A673 (cell line): Measurements from ENCODE around the gene FITM1.

Source experiments
- CTCF ChIP-seq: fragments of 300-800, 200-600 bp; sonication (generic); conservative IDR thresholded peaks from 2 replicates; pipeline ENCODE4 v1.5.1; 2017; ENCODE audit warnings: low read depth, mild to moderate bottlenecking, antibody characterized with exemption, low read length, moderate library complexity, mixed read lengths
- EZH2 ChIP-seq: fragments of 200-600 bp; sonication (generic); IDR thresholded peaks from 2 replicates; pipeline ENCODE4 v1.6.1; 2017; ENCODE audit warnings: borderline replicate concordance, low read depth, mild to moderate bottlenecking, mixed read lengths, antibody characterized with exemption, low read length; ENCODE audit not compliant: poor library complexity, severe bottlenecking

GRCh38 chr14:24171422-24172260, 41.2 kb downstream of the FITM1 start, which contains the start of gene REC8:
- TF ChIP-seq CTCF: no peak
- TF ChIP-seq EZH2: no peak
